Activated T-cell treated with anti-CD3 and anti-CD28 coated beads, Interleukin-2, amount 50 U/mL, for 48 hours (primary cell): ENCODE results near the gene OST4.

Experiments used
- DNase-seq, 2 experiments: peaks; one replicate each; pipeline ENCODE4 v3.0.0-alpha.2; 2020

The OST4 gene

DNA sequence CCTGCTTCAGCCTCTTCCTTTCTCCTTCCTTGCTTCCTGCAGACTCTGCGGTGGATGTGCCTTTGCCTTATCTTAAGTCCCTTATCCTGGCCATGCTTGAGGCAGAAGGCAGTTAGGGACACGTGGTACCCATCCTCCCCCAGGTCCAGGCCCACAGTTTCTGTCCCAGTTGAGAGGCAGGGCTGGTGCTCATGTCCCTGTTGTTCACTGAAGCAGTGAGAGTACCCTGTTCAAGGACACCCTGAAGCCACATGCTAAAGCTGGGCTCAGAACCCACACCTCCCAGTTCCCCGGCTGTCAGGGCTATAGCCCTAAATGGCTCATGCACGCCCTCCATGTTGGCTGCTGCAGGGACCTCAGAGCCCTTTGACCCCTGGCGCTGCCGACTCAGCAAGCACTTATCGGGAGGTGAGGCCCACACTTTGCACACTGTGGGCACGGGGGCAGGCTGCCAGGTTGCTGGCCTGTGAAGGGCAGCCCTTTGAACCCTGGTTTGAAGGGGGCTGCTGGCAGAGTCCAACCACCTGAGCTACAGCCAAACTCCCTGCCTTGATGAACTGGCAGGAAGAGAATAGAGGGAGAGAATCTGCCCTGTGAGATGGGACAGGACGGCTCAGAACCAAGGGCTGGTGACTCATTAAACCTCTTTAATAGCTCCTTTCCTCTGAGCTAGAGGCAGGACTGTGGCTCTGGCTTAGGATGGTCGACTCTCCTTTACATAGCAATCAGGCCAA lies 21.4 kb upstream of the OST4 start:
- DNase-seq: no peak

DNA sequence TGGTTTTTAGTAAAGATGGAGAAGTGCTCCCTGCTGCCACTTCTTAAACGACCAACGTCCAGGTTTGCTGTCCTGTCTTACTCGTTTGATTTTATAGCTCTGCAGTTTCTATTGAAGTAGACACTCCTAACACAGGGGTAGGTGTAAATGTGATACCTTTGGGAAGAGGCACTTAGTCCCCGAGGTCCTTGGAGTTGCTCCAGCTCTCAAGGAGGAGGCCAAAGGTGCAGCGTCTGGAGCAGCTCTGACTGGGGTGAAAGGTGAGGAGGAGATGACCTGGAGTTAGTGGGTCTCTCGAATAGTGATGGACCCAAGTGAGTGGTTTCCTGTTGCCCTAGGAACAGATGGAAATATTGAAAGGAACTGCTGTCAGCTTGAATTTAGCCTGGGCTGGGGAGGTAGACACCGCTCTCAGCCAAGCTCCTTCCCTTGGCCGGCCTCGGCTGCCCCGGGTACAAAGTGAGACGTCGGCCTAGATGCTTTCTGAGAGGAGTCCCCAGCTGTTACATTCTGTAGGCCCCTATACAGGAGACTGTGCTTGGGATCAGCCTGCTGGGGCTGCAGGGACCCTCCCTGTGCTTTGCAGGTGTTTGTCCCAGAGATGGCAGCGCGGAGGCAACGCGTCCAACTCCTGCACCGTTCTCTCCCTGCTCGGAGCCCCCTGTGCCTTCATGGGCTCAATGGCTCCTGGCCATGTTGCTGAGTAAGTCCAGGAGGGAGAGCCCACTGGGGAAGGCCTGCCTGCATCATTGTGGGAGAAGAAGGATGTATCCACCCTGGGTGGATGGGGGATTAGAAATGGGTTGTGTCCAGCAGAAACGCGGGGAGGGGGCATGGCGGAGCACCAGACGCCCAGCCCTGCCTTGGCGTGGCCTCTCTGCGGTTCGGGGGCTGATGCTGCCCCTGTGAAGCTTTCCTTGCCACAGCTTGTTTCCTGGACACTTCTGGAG lies 20.6 kb upstream of the OST4 start:
- DNase-seq: no peak

DNA sequence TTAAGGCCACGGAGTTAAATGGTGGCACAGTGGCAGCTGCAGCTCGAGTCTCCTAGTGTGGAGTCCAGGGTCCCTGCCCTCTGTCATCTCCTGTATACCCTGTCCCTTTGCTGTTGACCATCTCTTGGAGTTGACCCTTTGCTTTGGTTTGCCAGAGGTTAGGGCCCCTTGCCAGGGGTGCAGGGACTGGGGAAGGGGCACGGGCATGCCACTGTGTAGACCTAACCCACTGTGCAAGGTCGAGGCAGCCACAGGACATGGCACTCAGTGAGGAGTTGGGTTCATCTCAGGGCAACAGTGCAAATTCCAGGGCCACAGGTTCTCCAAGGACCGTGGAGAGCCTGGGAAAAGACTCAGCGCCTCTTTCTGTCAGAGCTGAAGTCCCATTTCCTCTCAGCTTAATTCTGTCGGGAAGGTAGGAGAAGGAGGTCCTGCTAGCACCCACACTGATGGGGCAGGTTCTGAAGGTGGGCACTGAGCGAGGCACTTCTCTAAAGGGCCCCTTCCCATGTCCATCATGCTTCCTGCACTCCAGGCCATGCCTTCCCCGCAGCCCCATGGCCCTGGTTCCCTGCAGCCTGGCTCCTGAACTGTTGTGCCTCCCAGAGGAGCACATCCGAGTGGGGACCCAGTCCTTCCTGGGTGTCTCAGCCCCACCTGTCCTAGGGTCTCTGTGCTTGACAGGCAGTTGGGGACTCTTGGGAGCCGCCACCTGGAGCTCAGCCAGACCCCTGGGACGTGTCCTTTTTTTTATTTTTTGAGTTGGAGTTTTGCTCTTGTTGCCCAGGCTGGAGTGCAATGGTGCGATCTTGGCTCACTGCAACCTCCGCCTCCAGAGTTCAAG lies 17.9 kb upstream of the OST4 start:
- DNase-seq: no peak

DNA sequence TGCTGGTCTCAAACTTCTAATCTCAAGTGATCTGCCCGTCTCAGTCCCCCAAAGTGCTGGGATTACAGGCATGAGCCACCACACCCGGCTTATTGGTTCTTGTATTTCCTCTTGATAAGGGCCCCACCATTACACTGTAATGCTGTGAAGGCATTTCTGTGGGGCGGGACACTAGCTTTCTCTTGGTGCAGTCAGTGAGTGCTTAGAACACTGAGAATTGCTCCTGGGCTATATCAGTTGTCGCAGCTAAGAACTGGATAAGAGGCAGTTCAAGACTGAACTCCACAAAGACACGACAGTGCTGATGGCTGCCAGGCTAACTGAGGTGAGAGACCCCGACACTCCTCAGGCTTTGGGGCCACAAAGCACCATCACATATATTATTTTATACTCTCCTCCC lies 17.2 kb upstream of the OST4 start:
- no peak for DNase-seq

DNA sequence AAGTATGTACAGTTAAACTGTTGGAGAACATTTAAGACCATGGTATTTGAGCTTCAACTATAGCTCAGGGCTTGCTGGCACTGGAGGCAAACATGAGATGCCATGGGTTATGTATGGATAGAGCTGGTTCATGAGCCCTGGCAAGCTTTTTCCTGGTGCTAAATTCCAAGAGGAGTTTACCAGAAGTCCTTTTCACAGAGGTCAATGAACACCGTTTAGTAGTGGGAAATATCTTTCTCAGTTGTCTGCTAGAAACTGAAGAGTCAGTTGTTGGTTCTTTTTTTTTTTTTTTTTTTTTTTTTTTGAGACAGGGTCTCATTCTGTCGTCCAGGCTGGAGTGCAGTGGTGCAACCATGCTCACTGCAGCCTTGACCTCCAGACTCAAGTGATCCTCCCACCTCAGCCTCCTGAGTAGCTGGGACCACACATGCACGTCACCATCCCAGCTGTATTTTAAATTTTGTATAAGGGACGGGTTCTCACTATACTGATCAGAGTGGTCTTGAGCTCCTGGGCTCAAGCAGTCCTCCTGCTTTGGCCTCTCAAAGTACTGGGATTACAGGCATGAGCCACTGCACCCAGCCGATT lies 16.5 kb upstream of the OST4 start:
- DNase-seq: no peak

DNA sequence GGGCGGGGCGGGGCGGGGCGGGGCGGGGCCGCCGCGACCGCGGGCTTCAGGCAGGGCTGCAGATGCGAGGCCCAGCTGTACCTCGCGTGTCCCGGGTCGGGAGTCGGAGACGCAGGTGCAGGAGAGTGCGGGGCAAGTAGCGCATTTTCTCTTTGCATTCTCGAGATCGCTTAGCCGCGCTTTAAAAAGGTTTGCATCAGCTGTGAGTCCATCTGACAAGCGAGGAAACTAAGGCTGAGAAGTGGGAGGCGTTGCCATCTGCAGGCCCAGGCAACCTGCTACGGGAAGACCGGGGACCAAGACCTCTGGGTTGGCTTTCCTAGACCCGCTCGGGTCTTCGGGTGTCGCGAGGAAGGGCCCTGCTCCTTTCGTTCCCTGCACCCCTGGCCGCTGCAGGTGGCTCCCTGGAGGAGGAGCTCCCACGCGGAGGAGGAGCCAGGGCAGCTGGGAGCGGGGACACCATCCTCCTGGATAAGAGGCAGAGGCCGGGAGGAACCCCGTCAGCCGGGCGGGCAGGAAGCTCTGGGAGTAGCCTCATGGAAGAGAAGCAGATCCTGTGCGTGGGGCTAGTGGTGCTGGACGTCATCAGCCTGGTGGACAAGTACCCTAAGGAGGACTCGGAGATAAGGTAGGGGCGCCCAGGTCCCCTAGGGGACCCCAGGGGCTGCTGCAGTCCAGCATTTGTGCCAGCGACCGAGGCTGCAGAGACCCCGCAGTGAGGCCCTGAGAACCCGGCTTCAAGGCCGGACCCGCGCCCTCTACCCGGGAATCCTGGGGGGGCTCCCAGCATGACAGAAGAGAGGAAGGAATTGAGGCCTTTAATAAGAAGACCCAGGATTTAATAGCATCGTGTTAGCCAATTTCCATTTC lies 15.5 kb upstream of the OST4 start, which contains the start of gene KHK:
KHK (plus strand) TSS at position 49 of the 870 bp plus-strand sequence; CDS start at position 537, 488 bp downstream.
- no peak for DNase-seq

DNA sequence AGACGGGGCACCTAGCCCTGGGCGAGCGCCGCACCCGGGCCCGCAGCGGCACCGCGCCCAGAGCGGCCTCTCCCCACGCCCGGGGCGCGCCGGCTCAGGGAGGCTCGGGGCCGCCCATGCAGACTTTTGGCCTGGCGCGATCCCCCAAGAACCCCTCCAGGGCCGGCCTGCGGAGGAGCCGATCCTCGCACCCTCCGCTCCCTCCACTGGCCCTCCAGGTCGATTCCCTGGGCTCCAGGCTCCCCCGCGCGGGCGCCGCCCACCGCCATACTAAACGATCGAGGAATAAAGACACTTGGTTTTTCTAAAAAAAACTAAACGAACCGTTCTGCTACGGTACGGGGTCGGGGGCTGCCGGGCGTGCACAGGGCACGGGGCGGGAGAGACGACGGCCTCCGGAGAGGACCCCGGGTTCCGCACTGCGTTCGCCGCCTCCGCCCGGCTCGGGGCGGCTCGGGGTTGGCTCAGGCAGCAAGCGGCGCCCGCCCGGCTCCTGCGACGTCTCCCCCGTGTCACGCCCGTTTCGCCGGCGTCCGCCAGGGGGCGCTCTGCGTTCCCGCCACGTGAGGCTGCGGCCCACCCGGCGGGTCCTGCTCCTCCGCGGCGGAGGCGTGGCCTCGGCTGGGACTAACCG lies 14.8 kb upstream of the OST4 start:
- DNase-seq: peak; percentile 98 to 100

DNA sequence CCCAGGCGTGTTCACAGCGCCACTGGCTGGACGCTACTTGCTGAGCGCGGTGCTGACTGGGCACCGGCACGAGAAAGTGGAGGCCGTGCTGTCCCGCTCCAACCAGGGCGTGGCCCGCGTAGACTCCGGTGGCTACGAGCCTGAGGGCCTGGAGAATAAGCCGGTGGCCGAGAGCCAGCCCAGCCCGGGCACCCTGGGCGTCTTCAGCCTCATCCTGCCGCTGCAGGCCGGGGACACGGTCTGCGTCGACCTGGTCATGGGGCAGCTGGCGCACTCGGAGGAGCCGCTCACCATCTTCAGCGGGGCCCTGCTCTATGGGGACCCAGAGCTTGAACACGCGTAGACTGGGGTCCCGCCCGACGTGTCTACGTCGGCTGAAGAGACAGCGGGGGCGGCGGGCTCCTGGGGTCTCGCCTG lies 14.2 kb upstream of the OST4 start:
- DNase-seq: peak; percentile 65 to 68

DNA sequence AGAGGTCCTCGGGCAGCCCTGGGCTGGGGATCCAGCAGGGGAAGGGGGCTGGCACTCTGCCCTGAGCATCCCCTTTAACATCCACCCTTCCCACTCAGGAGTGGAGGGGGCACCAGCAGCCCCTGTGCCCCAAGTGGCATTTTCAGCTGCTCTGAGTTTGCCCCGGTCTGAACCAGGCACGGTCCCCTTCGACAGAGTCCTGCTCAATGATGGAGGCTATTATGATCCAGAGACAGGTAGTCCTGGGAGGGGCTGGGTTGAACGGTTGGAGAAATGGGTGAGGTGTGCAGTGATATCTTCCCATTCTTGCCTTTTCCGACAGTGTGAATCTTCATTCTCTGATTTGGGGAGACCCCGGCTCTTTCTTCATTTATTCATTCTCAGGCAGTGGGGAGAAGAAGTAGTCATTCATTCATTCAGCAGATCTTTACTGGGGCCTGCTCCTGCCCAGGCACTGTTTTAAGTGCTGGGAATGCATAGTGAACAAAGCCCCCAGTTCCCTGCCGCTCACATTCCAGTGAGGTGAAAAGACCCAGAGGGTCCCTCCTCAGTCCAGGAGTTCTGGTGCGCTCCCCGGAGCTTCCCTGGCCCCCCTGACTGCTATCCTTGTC lies 13.7 kb upstream of the OST4 start:
- no peak for DNase-seq

DNA sequence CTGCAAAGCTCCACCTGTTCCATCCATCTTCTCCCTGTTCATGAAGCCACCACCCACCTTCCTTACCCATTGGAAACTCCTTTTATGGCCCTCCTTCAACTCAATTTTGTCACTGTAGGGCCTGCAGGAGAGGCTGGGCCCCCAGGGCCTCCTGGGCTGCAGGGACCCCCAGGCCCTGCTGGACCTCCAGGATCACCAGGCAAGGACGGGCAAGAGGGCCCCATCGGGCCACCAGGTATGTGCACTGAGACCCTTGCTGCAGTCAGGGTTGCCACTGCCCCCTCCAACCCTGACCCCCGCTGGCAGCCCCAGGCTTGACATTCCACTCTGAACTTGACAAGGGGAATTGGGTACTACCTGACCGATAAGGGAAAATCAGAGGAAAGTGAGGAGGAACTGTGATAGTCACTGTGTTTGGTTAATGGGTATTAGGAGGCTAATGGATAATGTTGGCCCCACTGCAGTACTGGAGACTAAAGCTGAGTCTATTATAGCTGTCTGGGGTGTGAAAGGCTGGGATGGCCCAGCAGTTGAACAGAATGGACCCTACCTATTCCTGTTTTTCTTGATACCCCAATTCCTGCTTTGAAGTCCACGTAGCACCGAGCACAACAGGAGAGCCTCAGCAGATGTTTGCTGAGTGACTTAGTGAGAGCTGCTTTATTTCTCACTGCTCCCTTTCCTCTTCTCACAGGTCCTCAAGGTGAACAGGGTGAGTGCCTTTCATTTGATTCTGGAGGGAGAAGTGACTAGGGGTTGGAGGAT lies 13.0 kb upstream of the OST4 start:
- no peak for DNase-seq

DNA sequence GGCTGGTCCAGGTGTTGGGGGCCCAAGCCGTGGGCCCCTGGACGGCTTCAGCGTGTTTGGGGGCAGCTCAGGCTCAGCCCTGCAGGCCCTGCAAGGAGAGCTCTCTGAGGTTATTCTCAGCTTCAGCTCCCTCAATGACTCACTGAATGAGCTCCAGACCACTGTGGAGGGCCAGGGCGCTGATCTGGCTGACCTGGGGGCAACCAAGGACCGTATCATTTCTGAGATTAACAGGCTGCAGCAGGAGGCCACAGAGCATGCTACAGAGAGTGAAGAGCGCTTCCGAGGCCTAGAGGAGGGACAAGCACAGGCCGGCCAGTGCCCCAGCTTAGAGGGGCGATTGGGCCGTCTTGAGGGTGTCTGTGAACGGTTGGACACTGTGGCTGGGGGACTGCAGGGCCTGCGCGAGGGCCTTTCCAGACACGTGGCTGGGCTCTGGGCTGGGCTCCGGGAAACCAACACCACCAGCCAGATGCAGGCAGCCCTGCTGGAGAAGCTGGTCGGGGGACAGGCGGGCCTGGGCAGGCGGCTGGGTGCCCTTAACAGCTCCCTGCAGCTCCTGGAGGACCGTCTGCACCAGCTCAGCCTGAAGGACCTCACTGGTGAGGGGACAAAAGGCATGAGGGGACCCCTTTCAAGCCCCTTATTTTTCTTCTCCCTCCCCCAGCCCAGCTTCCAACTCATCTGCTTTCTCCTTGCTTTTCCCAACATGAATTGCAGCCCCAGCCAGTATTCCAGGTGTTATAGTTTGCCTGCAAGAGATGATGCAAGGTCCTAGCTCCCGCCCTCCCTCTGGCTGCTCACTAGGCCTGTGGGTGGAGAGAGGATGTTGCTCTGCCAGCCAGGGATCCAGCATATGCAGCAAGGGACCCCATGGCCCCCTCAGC lies 12.2 kb upstream of the OST4 start:
- DNase-seq: no peak

DNA sequence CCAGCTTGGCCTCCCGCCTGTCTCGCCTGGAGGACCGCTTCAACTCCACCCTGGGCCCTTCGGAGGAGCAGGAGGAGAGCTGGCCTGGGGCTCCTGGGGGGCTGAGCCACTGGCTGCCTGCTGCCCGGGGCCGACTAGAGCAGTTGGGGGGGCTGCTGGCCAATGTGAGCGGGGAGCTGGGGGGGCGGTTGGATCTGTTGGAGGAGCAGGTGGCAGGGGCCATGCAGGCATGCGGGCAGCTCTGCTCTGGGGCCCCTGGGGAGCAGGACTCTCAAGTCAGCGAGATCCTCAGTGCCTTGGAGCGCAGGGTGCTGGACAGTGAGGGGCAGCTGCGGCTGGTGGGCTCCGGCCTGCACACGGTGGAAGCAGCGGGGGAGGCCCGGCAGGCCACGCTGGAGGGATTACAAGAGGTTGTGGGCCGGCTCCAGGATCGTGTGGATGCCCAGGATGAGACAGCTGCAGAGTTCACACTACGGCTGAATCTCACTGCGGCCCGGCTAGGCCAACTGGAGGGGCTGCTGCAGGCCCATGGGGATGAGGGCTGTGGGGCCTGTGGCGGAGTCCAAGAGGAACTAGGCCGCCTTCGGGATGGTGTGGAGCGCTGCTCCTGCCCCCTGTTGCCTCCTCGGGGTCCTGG lies 11.4 kb upstream of the OST4 start:
- DNase-seq: no peak

DNA sequence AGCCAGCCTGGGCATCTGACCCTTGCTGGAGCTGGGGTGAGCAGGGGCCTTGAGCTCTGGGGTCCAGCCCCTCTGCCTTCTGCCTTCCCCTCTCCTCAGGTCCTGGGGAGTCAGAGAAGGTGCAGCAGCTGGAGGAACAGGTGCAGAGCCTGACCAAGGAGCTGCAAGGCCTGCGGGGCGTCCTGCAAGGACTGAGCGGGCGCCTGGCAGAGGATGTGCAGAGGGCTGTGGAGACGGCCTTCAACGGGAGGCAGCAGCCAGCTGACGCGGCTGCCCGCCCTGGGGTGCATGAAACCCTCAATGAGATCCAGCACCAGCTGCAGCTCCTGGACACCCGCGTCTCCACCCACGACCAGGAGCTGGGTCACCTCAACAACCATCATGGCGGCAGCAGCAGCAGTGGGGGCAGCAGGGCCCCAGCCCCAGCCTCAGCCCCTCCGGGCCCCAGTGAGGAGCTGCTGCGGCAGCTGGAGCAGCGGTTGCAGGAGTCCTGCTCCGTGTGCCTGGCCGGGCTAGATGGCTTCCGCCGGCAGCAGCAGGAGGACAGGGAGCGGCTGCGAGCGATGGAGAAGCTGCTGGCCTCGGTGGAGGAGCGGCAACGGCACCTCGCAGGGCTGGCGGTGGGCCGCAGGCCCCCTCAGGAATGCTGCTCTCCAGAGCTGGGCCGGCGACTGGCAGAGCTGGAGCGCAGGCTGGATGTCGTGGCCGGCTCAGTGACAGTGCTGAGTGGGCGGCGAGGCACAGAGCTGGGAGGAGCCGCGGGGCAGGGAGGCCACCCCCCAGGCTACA lies 10.7 kb upstream of the OST4 start:
- no peak for DNase-seq

DNA sequence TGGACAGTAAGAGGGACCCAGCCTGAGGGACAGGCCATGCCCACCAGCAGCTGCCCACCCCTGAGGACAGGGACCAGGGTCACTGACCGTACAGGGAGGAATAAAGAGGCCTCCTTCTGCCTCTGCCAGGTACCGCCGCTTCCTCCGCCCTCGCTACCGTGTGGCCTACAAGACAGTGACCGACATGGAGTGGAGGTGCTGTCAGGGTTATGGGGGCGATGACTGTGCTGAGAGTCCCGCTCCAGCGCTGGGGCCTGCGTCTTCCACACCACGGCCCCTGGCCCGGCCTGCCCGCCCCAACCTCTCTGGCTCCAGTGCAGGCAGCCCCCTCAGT lies 9.1 kb upstream of the OST4 start:
- DNase-seq: no peak

DNA sequence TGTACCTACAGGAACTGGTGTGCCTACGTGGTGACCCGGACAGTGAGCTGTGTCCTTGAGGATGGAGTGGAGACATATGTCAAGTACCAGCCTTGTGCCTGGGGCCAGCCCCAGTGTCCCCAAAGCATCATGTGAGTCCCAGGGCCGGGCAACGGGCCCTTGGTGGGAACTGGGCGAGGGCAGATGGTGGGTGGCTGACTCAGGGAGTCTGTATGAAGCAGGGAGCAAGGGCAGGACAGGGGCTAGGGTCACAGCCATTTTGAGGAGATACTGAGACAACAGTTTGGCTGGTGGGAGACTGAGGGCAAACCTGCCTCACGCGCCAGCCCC lies 8.7 kb upstream of the OST4 start:
- DNase-seq: no peak

DNA sequence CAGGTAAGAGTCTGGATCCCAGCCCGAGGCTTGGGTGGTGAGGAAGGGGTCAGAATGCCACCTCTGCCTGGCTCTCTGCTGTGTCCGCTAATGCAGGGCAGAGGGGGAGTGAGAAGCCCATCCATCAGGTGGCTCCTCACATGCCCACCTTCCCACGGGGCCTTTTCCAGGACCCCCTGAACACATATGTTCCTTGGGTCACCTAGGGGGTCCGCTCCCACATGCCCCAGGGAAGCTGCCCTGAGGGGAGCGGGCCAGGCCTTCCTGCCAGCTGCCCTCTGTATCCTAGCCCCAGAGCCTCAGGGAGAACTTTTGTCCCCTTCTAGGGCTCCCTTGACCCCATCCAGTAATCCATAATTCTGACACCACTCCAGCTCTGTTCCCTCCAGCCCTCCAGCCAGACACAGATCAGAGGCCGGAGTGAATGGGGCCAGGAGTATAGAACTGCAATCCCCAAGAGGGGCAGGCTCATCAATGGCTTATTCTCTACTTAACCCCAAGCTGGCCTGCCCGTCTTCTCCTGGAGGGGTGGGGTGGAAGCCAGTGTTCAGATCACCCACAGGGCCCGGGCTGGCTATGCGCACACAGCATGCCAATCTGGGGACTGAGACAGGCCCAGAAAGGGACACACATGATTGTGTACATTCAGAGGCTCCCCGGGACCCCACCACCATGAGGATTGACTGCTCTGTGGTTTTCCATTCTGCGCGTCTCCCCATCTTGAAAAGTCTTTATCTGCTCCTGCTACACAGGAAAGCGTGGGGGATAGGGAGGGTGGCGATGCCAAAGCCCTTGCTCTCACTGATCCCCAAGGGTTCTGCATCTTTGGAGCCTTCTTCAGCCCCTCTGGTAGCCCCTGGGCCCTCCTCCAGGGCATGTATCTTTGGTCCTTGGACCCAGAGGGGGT lies 8.0 kb upstream of the OST4 start:
- DNase-seq: no peak
